Endodermal cell (in vitro differentiated cells): Measurements from ENCODE around the gene MRM2. TPM values are rescaled to one million over a fixed set of nuclear protein-coding genes. Genes with fewer than 3 reads are reported as not detected.

Experiments used
- DNase-seq: peaks from one replicate; pipeline ENCODE4 v3.0.0-alpha.2; 2017
- H3K27ac ChIP-seq: 2 replicates; pipeline ENCODE4 v1.5.1; 2013; ENCODE audit warnings: mild to moderate bottlenecking, low read depth, low read length, moderate library complexity
- H3K27me3 ChIP-seq: 2 replicates; pipeline ENCODE4 v1.6.1; 2013; ENCODE audit warnings: mild to moderate bottlenecking, low read length, moderate library complexity; ENCODE audit not compliant: insufficient read depth, control insufficient read depth, poor library complexity, severe bottlenecking
- H3K36me3 ChIP-seq: 2 replicates; pipeline ENCODE4 v1.7.0; 2013; ENCODE audit warnings: mild to moderate bottlenecking, low read length, moderate library complexity; ENCODE audit not compliant: control insufficient read depth, insufficient read depth
- H3K4me1 ChIP-seq: one replicate; pipeline ENCODE4 v1.7.0; 2013; ENCODE audit warnings: low read length; ENCODE audit not compliant: control insufficient read depth, insufficient read depth
- H3K4me3 ChIP-seq: 2 replicates; pipeline ENCODE4 v1.5.1; 2013; ENCODE audit warnings: mild to moderate bottlenecking, low read length, moderate library complexity
- H3K9ac ChIP-seq: 2 replicates; pipeline ENCODE4 v1.6.1; 2013; ENCODE audit warnings: mild to moderate bottlenecking, low read length, moderate library complexity; ENCODE audit not compliant: poor library complexity, severe bottlenecking; ENCODE audit errors: extremely low read depth
- H3K9me3 ChIP-seq: 2 replicates; pipeline ENCODE4 v1.6.1; 2013; ENCODE audit warnings: mild to moderate bottlenecking, low read length, moderate library complexity; ENCODE audit not compliant: control insufficient read depth
- H3K27ac Mint-ChIP-seq: 2 replicates; pipeline ENCODE4 v1.8.0; 2020; ENCODE audit warnings: mixed read lengths
- H3K27me3 Mint-ChIP-seq: 2 replicates; pipeline ENCODE4 v1.8.0; 2021; ENCODE audit warnings: mild to moderate bottlenecking, mixed read lengths; ENCODE audit not compliant: insufficient read depth
- H3K36me3 Mint-ChIP-seq: 2 replicates; pipeline ENCODE4 v1.8.0; 2020; ENCODE audit warnings: low read depth, mixed read lengths
- H3K4me1 Mint-ChIP-seq: 2 replicates; pipeline ENCODE4 v1.8.0; 2020; ENCODE audit warnings: mixed read lengths
- H3K4me3 Mint-ChIP-seq: 2 replicates; pipeline ENCODE4 v1.8.0; 2020; ENCODE audit warnings: mild to moderate bottlenecking, moderate library complexity, mixed read lengths
- H3K9me3 Mint-ChIP-seq: 2 replicates; pipeline ENCODE4 v1.8.0; 2020; ENCODE audit warnings: mild to moderate bottlenecking, mixed read lengths
- WGBS, 2 experiments: methylation state at CpG; one replicate each; pipeline versions ENCODE4 v1.1.5 to v1.1.7; 2013; ENCODE audit warnings: missing lambda C conversion rate in 2 of 2, mixed read lengths in 1 of 2; ENCODE audit not compliant: insufficient coverage in 1 of 2, insufficient read length in 1 of 2; 5-methylcytosine and 5-hydroxymethylcytosine counted together
- total RNA-seq, 2 donors: library from RNA; stranded (reverse); fragmentation: NEBNext Ultra II Directional in 1 of 2; extraction: Animal tissue kit (Norgen Biotek cat#: 25700) in 1 of 2; gene quantifications; 2 replicates in 1 of 2; 3 replicates in 1 of 2; pipeline ENCODE4 v1.2.1, GENCODE V29; 2021
- TF ChIP-seq, protein P1 (sequence below): fragments of 200-600 bp; sonication (generic); conservative IDR thresholded peaks from 2 replicates; pipeline ENCODE4 v1.5.0; 2021; ENCODE audit warnings: antibody characterized with exemption, mild to moderate bottlenecking

Gene MRM2
- total RNA-seq, 2 donors from 2014 or later: 38.9 TPM

DNA sequence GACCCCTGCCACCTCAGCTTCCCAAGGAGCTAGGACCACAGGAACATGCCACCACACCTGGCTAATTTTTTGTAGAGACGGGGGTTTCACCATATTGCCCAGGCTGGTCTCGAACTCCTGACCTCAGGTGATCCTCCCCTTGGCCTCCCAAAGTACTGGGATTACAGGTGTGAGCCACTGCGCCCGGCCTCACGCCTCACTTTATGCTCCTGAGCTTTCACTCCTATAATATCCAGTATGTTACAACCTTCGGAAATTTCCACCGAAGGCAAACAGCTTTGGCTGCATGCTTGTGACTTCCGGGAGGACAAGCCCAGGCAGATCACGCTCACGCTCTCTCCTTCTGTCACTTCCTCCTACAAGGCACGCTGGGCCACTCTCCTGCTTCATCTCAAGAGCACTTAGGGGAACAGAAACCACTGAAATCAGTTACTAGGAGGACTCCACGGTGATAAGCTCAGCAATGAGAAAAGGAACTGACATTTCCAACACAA, 4.8 kb downstream of the MRM2 start:
- H3K9me3 Mint-ChIP-seq: no peaks in the 10 kb centered on the region
- H3K4me3 Mint-ChIP-seq: no peak overlapping the region
- 91 to 92% methylated on average over 11 to 12 of the region's 12 CpGs for WGBS, 2 experiments
- peaks cover 56% of the 10 kb centered on the region for H3K36me3 Mint-ChIP-seq
- TF ChIP-seq, protein P1, sequence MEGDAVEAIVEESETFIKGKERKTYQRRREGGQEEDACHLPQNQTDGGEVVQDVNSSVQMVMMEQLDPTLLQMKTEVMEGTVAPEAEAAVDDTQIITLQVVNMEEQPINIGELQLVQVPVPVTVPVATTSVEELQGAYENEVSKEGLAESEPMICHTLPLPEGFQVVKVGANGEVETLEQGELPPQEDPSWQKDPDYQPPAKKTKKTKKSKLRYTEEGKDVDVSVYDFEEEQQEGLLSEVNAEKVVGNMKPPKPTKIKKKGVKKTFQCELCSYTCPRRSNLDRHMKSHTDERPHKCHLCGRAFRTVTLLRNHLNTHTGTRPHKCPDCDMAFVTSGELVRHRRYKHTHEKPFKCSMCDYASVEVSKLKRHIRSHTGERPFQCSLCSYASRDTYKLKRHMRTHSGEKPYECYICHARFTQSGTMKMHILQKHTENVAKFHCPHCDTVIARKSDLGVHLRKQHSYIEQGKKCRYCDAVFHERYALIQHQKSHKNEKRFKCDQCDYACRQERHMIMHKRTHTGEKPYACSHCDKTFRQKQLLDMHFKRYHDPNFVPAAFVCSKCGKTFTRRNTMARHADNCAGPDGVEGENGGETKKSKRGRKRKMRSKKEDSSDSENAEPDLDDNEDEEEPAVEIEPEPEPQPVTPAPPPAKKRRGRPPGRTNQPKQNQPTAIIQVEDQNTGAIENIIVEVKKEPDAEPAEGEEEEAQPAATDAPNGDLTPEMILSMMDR: no peak
- no peaks in the 10 kb centered on the region for H3K4me1 ChIP-seq
- no peaks in the 10 kb centered on the region for H3K27me3 Mint-ChIP-seq
- H3K4me3 ChIP-seq: no peak overlapping the region
- no peak overlapping the region for H3K9ac ChIP-seq
- H3K9me3 ChIP-seq: no peaks in the 10 kb centered on the region
- no peak overlapping the region for H3K27ac Mint-ChIP-seq
- no peak overlapping the region for H3K27ac ChIP-seq
- H3K4me1 Mint-ChIP-seq: peaks cover 4% of the 10 kb centered on the region
- H3K27me3 ChIP-seq: no peaks in the 10 kb centered on the region
- no peak for DNase-seq
- peaks cover 63% of the 10 kb centered on the region for H3K36me3 ChIP-seq

DNA sequence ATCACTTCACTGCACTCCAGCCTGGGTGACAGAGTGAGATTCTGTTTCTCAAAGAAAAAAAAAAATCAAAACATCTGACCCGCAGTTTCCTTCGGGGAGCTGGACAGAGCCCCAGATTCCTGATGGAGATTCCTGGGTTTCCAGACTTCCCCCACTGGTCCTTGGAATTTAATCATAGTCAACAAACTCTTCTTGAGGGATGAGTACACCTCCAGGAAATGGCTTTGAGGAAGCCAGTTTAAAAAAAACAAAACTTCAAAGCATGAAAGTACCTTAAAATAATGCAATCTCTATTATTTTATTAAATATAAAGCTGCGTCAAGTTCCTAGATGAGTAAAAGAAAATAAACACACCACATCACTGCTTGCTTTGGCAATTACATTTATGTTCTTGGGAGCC, 8.1 kb downstream of the MRM2 start:
- Histone ChIP-seq H3K4me1 (no peaks in the 10 kb centered on the region), H3K27ac (no peak overlapping the region), H3K9ac (no peak overlapping the region), H3K36me3 (peaks cover 66% of the 10 kb centered on the region), H3K27me3 (no peaks in the 10 kb centered on the region), H3K9me3 (no peaks in the 10 kb centered on the region), H3K4me3 (no peak overlapping the region)
- TF ChIP-seq, protein P1: no peak
- Mint-ChIP-seq H3K27me3 (no peaks in the 10 kb centered on the region), H3K27ac (no peak overlapping the region), H3K9me3 (no peaks in the 10 kb centered on the region), H3K4me1 (peaks cover 9% of the 10 kb centered on the region), H3K4me3 (peak overlapping the region; percentile 82), H3K36me3 (peaks cover 56% of the 10 kb centered on the region)
- DNase-seq: no peak
- WGBS, 2 experiments: 98 to 100% methylated on average over 2 to 3 of the region's 3 CpGs

DNA sequence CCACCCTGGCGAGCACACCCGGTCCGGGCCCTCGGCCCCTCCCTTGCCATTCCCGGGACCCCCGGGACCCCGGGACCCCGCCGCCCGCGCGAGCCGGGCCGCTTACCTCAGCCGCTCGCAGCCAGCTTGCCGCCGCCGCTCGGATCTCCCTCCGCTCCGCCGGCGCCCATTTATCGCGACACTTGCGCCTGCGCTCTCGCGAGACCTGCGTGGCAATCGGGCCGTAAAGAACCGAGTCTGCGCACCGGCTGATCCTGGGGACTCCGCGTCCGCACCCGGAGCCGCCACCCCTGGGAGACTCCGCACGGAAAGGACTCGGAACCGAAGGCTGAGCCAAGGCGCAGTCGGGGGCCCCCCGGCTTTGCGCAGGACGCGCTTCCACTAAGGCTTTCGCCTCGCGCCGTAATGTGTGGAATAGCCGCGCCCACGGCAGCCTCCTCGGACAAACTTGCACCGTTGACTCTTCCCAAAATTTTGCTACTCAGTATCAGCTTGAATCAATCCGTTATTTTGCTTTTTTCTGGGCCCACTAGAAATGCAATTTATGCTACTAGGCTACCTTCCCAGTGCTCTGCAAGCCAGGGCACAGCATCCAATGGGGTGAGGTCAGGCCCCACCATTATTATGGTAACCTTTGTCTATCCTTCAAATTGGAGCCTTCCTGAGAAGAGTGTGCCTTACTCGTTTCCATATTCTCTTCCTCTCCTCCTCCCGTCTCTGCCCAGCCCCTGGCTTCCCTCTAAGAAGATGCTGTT, 9.1 kb downstream of the MRM2 start, which contains the start of gene MAD1L1:
TSS of gene MAD1L1 (minus strand) at position 180 of the 755 bp plus-strand sequence. CDS start 2,812 bp downstream, outside the sequence.
- Histone ChIP-seq H3K9me3 (no peaks in the 10 kb centered on the region), H3K9ac (peak within 1 kb of the TSS; percentile 86), H3K4me3 (peak within 1 kb of the TSS; percentile 82), H3K27ac (peak within 1 kb of the TSS; percentile 26), H3K4me1 (no peaks in the 10 kb centered on the region), H3K27me3 (no peaks in the 10 kb centered on the region), H3K36me3 (peaks cover 62% of the 10 kb centered on the region)
- peak; percentile 95 for DNase-seq
- Mint-ChIP-seq H3K4me1 (peaks cover 9% of the 10 kb centered on the region), H3K4me3 (peak within 1 kb of the TSS; percentile 82), H3K9me3 (no peaks in the 10 kb centered on the region), H3K27me3 (no peaks in the 10 kb centered on the region), H3K27ac (peak within 1 kb of the TSS; percentile 97), H3K36me3 (peaks cover 51% of the 10 kb centered on the region)
- TF ChIP-seq, protein P1: no peak
- 0 to 1% methylated on average over 28 to 63 of the region's 63 CpGs for WGBS, 2 experiments
